NB4 (cell line): Measurements from ENCODE around the gene ABLIM2.

Source experiments
- CTCF ChIP-seq: IDR thresholded peaks from one replicate; pipeline ENCODE4 v1.5.1; 2012; ENCODE audit warnings: low read depth, low read length
- MAX ChIP-seq: IDR thresholded peaks from 2 replicates; pipeline ENCODE4 v1.6.1; 2011; ENCODE audit warnings: low read depth, low read length
- MYC ChIP-seq: IDR thresholded peaks from 2 replicates; pipeline ENCODE4 v1.6.1; 2011; ENCODE audit warnings: low read depth, low read length
- POLR2A ChIP-seq: IDR thresholded peaks from 2 replicates; pipeline ENCODE4 v1.6.1; 2011; ENCODE audit warnings: mild to moderate bottlenecking; ENCODE audit not compliant: insufficient read length; ENCODE audit errors: extremely low read depth

- TF ChIP-seq CTCF (no peak), POLR2A (no peak), MAX (no peak), MYC (no peak)
These were observed 10.4 kb upstream of the ABLIM2 start for GRCh38 chr4:8168832-8169598.
